HG03439 (cell line): Measurements from ENCODE around the gene CNOT6L.

ENCODE experiments used
- ATAC-seq: cut with Tn5 transposase; IDR thresholded peaks from one replicate; pipeline ENCODE4 v1.9.1; 2021; ENCODE audit warnings: mild to moderate bottlenecking, moderate library complexity; ENCODE audit not compliant: unreplicated experiment

The CNOT6L gene

GRCh38 chr4:77715414-77716290, 103.5 kb downstream of the CNOT6L start:
- no peak for ATAC-seq

GRCh38 chr4:77714514-77714913, 104.7 kb downstream of the CNOT6L start:
- ATAC-seq: no peak

- ATAC-seq: no peak
Observed at GRCh38 chr4:77713884-77714283, 105.3 kb downstream of the CNOT6L start.

GRCh38 chr4:77712675-77713074, 106.5 kb downstream of the CNOT6L start:
- no peak for ATAC-seq

- no peak for ATAC-seq
Observed at GRCh38 chr4:77711469-77711868, 107.7 kb downstream of the CNOT6L start.

- ATAC-seq: no peak
Observed at GRCh38 chr4:77710684-77711083, 108.5 kb downstream of the CNOT6L start.

- ATAC-seq: no peak
Observed at GRCh38 chr4:77710059-77710458, 109.1 kb downstream of the CNOT6L start.

- ATAC-seq: no peak
Observed at GRCh38 chr4:77706717-77707116, 112.5 kb downstream of the CNOT6L start.

GRCh38 chr4:77703666-77704065, 115.5 kb downstream of the CNOT6L start:
- ATAC-seq: no peak

GRCh38 chr4:77701121-77701520, 118.0 kb downstream of the CNOT6L start:
- ATAC-seq: no peak

- no peak for ATAC-seq
Observed at GRCh38 chr4:77699731-77700210, 119.4 kb downstream of the CNOT6L start.

- no peak for ATAC-seq
Observed at GRCh38 chr4:77697860-77698590, 121.1 kb downstream of the CNOT6L start.

- no peak for ATAC-seq
Observed at GRCh38 chr4:77695774-77696173, 123.4 kb downstream of the CNOT6L start.

- ATAC-seq: no peak
Observed at GRCh38 chr4:77692847-77693432, 126.2 kb downstream of the CNOT6L start.

- ATAC-seq: no peak
Observed at GRCh38 chr4:77681792-77682191, 137.4 kb downstream of the CNOT6L start.

GRCh38 chr4:77676842-77677241, 142.3 kb downstream of the CNOT6L start:
- ATAC-seq: no peak

GRCh38 chr4:77671051-77671450, 148.1 kb downstream of the CNOT6L start:
- ATAC-seq: no peak

- no peak for ATAC-seq
Observed at GRCh38 chr4:77669946-77670590, 149.1 kb downstream of the CNOT6L start.

- no peak for ATAC-seq
Observed at GRCh38 chr4:77665381-77666069, 153.6 kb downstream of the CNOT6L start.
